Stimulated activated CD8-positive, alpha-beta memory T cell treated with anti-CD3 and anti-CD28 coated beads, Interleukin-15, amount 100 ng/mL, for 24 hours (primary cell): ENCODE measurements around the gene DHX9.

Experiments used
- DNase-seq: peaks from one replicate; pipeline ENCODE4 v3.0.0-alpha.2; 2020; ENCODE audit warnings: low read depth

The DHX9 gene

GRCh38 chr1:182841368-182841988 lies 2.3 kb downstream of the DHX9 start:
- DNase-seq = no peak

- DNase-seq = no peak
Measured at GRCh38 chr1:182842265-182842664, 3.1 kb downstream of the DHX9 start.

GRCh38 chr1:182845379-182845778 lies 6.2 kb downstream of the DHX9 start:
- no peak for DNase-seq

- DNase-seq = no peak
Measured at GRCh38 chr1:182845894-182846293, 6.7 kb downstream of the DHX9 start.

GRCh38 chr1:182847105-182847504 lies 8.0 kb downstream of the DHX9 start:
- no peak for DNase-seq

GRCh38 chr1:182848736-182849135 lies 9.6 kb downstream of the DHX9 start:
- no peak for DNase-seq

- no peak for DNase-seq
Measured at GRCh38 chr1:182850319-182850718, 11.2 kb downstream of the DHX9 start.

- DNase-seq = no peak
Measured at GRCh38 chr1:182851825-182852224, 12.7 kb downstream of the DHX9 start.

GRCh38 chr1:182855911-182856310 lies 16.8 kb downstream of the DHX9 start:
- no peak for DNase-seq

- DNase-seq = no peak
Measured at GRCh38 chr1:182857212-182857611, 18.1 kb downstream of the DHX9 start.

GRCh38 chr1:182860658-182861057 lies 21.5 kb downstream of the DHX9 start:
- DNase-seq = no peak

- DNase-seq = no peak
Measured at GRCh38 chr1:182861994-182862393, 22.8 kb downstream of the DHX9 start.

- no peak for DNase-seq
Measured at GRCh38 chr1:182862827-182863226, 23.7 kb downstream of the DHX9 start.

- no peak for DNase-seq
Measured at GRCh38 chr1:182863940-182864339, 24.8 kb downstream of the DHX9 start.

GRCh38 chr1:182867861-182868260 lies 28.7 kb downstream of the DHX9 start:
- no peak for DNase-seq

GRCh38 chr1:182869241-182869666 lies 30.1 kb downstream of the DHX9 start:
- no peak for DNase-seq

- DNase-seq = no peak
Measured at GRCh38 chr1:182872881-182873280, 33.7 kb downstream of the DHX9 start.

- no peak for DNase-seq
Measured at GRCh38 chr1:182875889-182876288, 36.7 kb downstream of the DHX9 start.

GRCh38 chr1:182877331-182877730 lies 38.2 kb downstream of the DHX9 start:
- no peak for DNase-seq

- no peak for DNase-seq
Measured at GRCh38 chr1:182877842-182878241, 38.7 kb downstream of the DHX9 start.

- no peak for DNase-seq
Measured at GRCh38 chr1:182884872-182885271, 45.7 kb downstream of the DHX9 start.

- DNase-seq = no peak
Measured at GRCh38 chr1:182885591-182885990, 46.4 kb downstream of the DHX9 start.

- no peak for DNase-seq
Measured at GRCh38 chr1:182886985-182887384, 47.8 kb downstream of the DHX9 start.

GRCh38 chr1:182888736-182889531 lies 49.8 kb downstream of the DHX9 start:
- no peak for DNase-seq
